Panc1 (cell line): ENCODE measurements around the gene DENND1B. TPM values are rescaled to one million over a fixed set of nuclear protein-coding genes. Genes with fewer than 3 reads are reported as not detected.
A peak's percentile ranks its signal among the peaks of the same experiment; 100 is the strongest.

Source experiments
- ATAC-seq: fragments of 200-7000 bp; cut with Tn5 transposase; 2 replicates; pipeline ENCODE4 v1.9.1; 2020; ENCODE audit warnings: mild to moderate bottlenecking, moderate library complexity
- BruUV-seq: library from RNA; stranded (reverse); fragments of 400-500 nt; replicated peaks from 2 replicates; lab custom pipeline; 2021; lab: Mats Ljungman, UMichigan
- CTCF ChIA-PET: fragments of 300-600 bp; sonication (Branson Sonifier 250); formaldehyde crosslinking; loops from one replicate; lab custom pipeline; 2022; ENCODE audit warnings: antibody characterized with exemption; lab: Charles Lee
- POLR2A ChIA-PET: fragments of 300-600 bp; sonication (Branson Sonifier 250); formaldehyde crosslinking; loops from one replicate; lab custom pipeline; 2022; ENCODE audit warnings: antibody characterized with exemption; lab: Charles Lee
- DNase-seq: peaks from one replicate; pipeline ENCODE4 v3.0.0-alpha.2; 2010; ENCODE audit warnings: low read depth, low spot score
- H3K27ac ChIP-seq: 2 replicates; pipeline ENCODE4 v1.5.1; 2011; ENCODE audit warnings: mild to moderate bottlenecking, low read length, inconsistent platforms
- H3K27me3 ChIP-seq: fragments of 200-500 bp; sonication (Bioruptor generic); 2 replicates; pipeline ENCODE4 v1.6.0; 2014; ENCODE audit warnings: low read length, inconsistent platforms; ENCODE audit not compliant: control insufficient read depth, insufficient read depth
- H3K36me3 ChIP-seq: fragments of 200-500 bp; sonication (Bioruptor generic); 2 replicates; pipeline ENCODE4 v1.5.1; 2014; ENCODE audit warnings: inconsistent platforms, mild to moderate bottlenecking, low read length, moderate library complexity; ENCODE audit not compliant: control insufficient read depth, insufficient read depth
- H3K4me1 ChIP-seq: 2 replicates; pipeline ENCODE4 v1.5.1; 2011; ENCODE audit warnings: inconsistent platforms, mild to moderate bottlenecking, low read length, moderate library complexity; ENCODE audit not compliant: control insufficient read depth, insufficient read depth
- H3K4me3 ChIP-seq, 2 experiments: 2 replicates each; pipeline ENCODE4 v1.5.1; 2011 to 2012; ENCODE audit warnings: low read depth in 2 of 2, low read length in 2 of 2, mild to moderate bottlenecking in 2 of 2, inconsistent platforms in 1 of 2, moderate library complexity in 1 of 2
- H3K9me3 ChIP-seq: fragments of 200-500 bp; sonication (Bioruptor generic); 2 replicates; pipeline ENCODE4 v1.5.1; 2014; ENCODE audit warnings: low read depth, mild to moderate bottlenecking, inconsistent platforms, low read length, moderate library complexity; ENCODE audit not compliant: control insufficient read depth, insufficient read depth
- CTCF ChIP-seq: fragments of 450-650 bp; IDR thresholded peaks from 2 replicates; pipeline ENCODE4 v1.5.1; 2017; ENCODE audit warnings: mild to moderate bottlenecking
- POLR2AphosphoS5 ChIP-seq: IDR thresholded peaks from 2 replicates; pipeline ENCODE4 v1.6.1; 2012; ENCODE audit warnings: mild to moderate bottlenecking, low read depth, low read length, moderate library complexity
- REST ChIP-seq, 2 experiments: IDR thresholded peaks; 2 replicates each; pipeline ENCODE4 v1.6.1; 2011 to 2012; ENCODE audit warnings: low read depth in 2 of 2, control low read depth in 1 of 2, low read length in 1 of 2, mild to moderate bottlenecking in 1 of 2, moderate library complexity in 1 of 2; ENCODE audit not compliant: insufficient read depth in 1 of 2
- SIN3A ChIP-seq: IDR thresholded peaks from 2 replicates; pipeline ENCODE4 v1.6.1; 2012; ENCODE audit warnings: low read depth, mild to moderate bottlenecking, low read length, moderate library complexity, borderline replicate concordance; ENCODE audit not compliant: insufficient read depth
- TCF7L2 ChIP-seq: IDR thresholded peaks from 2 replicates; pipeline ENCODE4 v1.6.1; 2011; ENCODE audit warnings: mild to moderate bottlenecking, low read depth, low read length, inconsistent platforms
- in situ Hi-C: cut with HindIII; loops from 2 replicates; pipeline ENCODE4 v1.10.0; 2016; ENCODE audit warnings: low sequenced_read_pairs, low pct_unique_long_range_greater_than_20kb
- intact Hi-C: fragments of 100-400 bp; cut with micrococcal nuclease; formaldehyde crosslinking; loops from one replicate; pipeline ENCODE4 v1.10.0; 2022; ENCODE audit not compliant: unreplicated experiment
- total RNA-seq: library from RNA; stranded (reverse); gene quantifications from one replicate; pipeline ENCODE4 v1.2.1, GENCODE V29; 2021; ENCODE audit not compliant: unreplicated experiment

Gene DENND1B
- total RNA-seq, 1 experiment from 2014 or later = 7.7 TPM

- no peak for TF ChIP-seq POLR2AphosphoS5
- TF ChIP-seq SIN3A = no peak
- TF ChIP-seq REST (IDR thresholded peaks at IDR 0.05; ENCODE audit: insufficient read depth in 1 of 2, low read depth in 2 of 2, low read length in 1 of 2) = no peak
- TF ChIP-seq TCF7L2 = no peak
- TF ChIP-seq CTCF = no peak
- H3K9me3 ChIP-seq = no peaks in the 10 kb centered on the region
- ATAC-seq = no peak
- H3K27ac ChIP-seq = no peak overlapping the region
- no peak for DNase-seq
- H3K36me3 ChIP-seq = no peaks in the 10 kb centered on the region; the same call in 1 of the 2 replicates
- BruUV-seq = no TSS peak
- ChIA-PET POLR2A (no interaction called here), CTCF (no interaction called here)
- no peaks in the 10 kb centered on the region for H3K27me3 ChIP-seq
- in situ Hi-C loops = no loop called here
- H3K4me3 ChIP-seq = no peak overlapping the region
- intact Hi-C loops = no loop called here
- peaks cover 11% of the 10 kb centered on the region for H3K4me1 ChIP-seq
Measured at GRCh38 chr1:197778366-197778945, 3.2 kb upstream of the DENND1B start.

DNA sequence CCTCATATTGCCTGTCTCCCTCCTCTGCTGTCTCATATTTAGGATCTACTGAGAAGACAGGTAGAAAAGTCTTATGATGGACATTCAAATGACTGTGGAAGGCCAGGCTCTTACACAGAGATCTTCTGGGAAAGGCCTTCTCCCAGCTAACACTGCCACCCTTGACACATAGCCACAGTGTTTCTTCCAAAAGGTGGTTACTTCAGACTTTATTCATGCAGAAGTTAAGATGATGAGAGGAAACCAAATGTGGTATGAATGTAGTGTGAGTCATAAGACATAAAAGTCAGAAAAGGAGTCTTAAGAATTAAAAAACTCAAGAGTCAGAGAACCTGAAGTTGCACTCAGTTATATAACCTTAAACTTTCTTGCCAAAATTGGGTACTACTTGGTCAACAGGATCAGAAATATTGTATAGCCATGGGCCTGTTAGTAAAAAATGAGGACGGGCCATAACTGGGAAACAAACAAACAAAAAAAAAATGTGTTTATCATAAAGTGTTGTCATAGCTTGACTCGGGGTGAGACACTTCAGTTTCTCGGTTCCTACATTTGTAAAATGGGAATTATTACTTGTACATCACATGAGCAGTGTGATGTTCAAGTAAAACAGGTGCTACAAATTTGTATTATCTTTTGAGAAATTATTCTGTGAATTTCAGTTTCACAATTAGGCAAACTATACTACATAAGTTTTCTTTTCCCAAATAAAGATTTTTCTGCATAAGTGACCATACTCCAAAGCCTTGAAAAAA, 1.2 kb upstream of the DENND1B start:
- in situ Hi-C loops (no loop called here), intact Hi-C loops (no loop called here)
- H3K4me3 ChIP-seq = no peak overlapping the region
- ChIA-PET POLR2A (no interaction called here), CTCF (no interaction called here)
- H3K4me1 ChIP-seq = peaks cover 11% of the 10 kb centered on the region
- ATAC-seq (peak; percentile 4), DNase-seq (peak; percentile 28)
- no peaks in the 10 kb centered on the region; the same call in 1 of the 2 replicates for H3K36me3 ChIP-seq
- peak overlapping the region; percentile 46; the same call in 1 of the 2 replicates for H3K27ac ChIP-seq
- no peaks in the 10 kb centered on the region for H3K9me3 ChIP-seq
- H3K27me3 ChIP-seq = no peaks in the 10 kb centered on the region
- BruUV-seq = no TSS peak
- no peak for TF ChIP-seq REST (IDR thresholded peaks at IDR 0.05; ENCODE audit: insufficient read depth in 1 of 2, low read depth in 2 of 2, low read length in 1 of 2)
- no peak for TF ChIP-seq CTCF
- TF ChIP-seq TCF7L2 = no peak
- no peak for TF ChIP-seq POLR2AphosphoS5
- no peak for TF ChIP-seq SIN3A
